OCI-LY1 (cell line): ENCODE data around the gene SPOUT1.

Source experiments
- H2AFZ ChIP-seq: fragments of 200-600 bp; sonication (generic), shearing (Covaris generic); 2 replicates; pipeline ENCODE4 v1.6.0; 2014; ENCODE audit warnings: antibody characterized with exemption, mild to moderate bottlenecking, low read length
- H3F3A ChIP-seq: fragments of 200-600 bp; sonication (generic), shearing (Covaris generic); 2 replicates; pipeline ENCODE4 v1.6.0; 2014; ENCODE audit warnings: mild to moderate bottlenecking, antibody characterized with exemption, low read length, moderate library complexity; ENCODE audit not compliant: insufficient read depth
- H3K27ac ChIP-seq: fragments of 200-600 bp; sonication (generic); 2 replicates; pipeline ENCODE4 v1.5.1; 2014; ENCODE audit warnings: low read length, mixed run types, mild to moderate bottlenecking, low read depth; ENCODE audit not compliant: poor library complexity, severe bottlenecking
- H3K27me3 ChIP-seq: fragments of 200-600 bp; sonication (generic); 2 replicates; pipeline ENCODE4 v1.6.0; 2014; ENCODE audit warnings: antibody characterized with exemption, mild to moderate bottlenecking, low read length, moderate library complexity; ENCODE audit not compliant: insufficient read depth
- H3K36me3 ChIP-seq: fragments of 200-600 bp; sonication (generic); 2 replicates; pipeline ENCODE4 v1.6.1; 2014; ENCODE audit warnings: mild to moderate bottlenecking, antibody characterized with exemption, low read length, moderate library complexity, mixed read lengths; ENCODE audit not compliant: insufficient read depth
- H3K4me1 ChIP-seq: fragments of 200-600 bp; sonication (generic); 2 replicates; pipeline ENCODE4 v1.5.1; 2014; ENCODE audit warnings: mild to moderate bottlenecking, low read length, moderate library complexity; ENCODE audit not compliant: insufficient read depth, severe bottlenecking
- H3K4me2 ChIP-seq: fragments of 200-600 bp; sonication (generic), shearing (Covaris generic); 2 replicates; pipeline ENCODE4 v1.6.1; 2014; ENCODE audit warnings: low read length
- H3K4me3 ChIP-seq: fragments of 200-600 bp; sonication (generic); 2 replicates; pipeline ENCODE4 v1.5.1; 2014; ENCODE audit warnings: low read length, low read depth, mild to moderate bottlenecking, mixed read lengths; ENCODE audit not compliant: poor library complexity, severe bottlenecking
- H3K79me2 ChIP-seq: fragments of 200-600 bp; shearing (Covaris generic); 2 replicates; pipeline ENCODE4 v1.6.1; 2016; ENCODE audit warnings: mixed run types, low read length, mixed read lengths; ENCODE audit not compliant: insufficient read depth
- H3K9ac ChIP-seq: fragments of 200-600 bp; sonication (generic), shearing (Covaris generic); 2 replicates; pipeline ENCODE4 v1.6.1; 2014; ENCODE audit warnings: mild to moderate bottlenecking, low read length, mixed read lengths
- H3K9me2 ChIP-seq: fragments of 200-600 bp; sonication (generic), shearing (Covaris generic); 2 replicates; pipeline ENCODE4 v1.6.1; 2014; ENCODE audit warnings: low read depth, mild to moderate bottlenecking, low read length, mixed read lengths
- H3K9me3 ChIP-seq: fragments of 200-600 bp; shearing (Covaris generic); 2 replicates; pipeline ENCODE4 v1.6.1; 2014; ENCODE audit warnings: low read length, mixed read lengths
- H4K20me1 ChIP-seq: fragments of 200-600 bp; sonication (generic), shearing (Covaris generic); 2 replicates; pipeline ENCODE4 v1.6.0; 2016; ENCODE audit warnings: mild to moderate bottlenecking, low read length; ENCODE audit not compliant: insufficient read depth
- CTCF ChIP-seq: fragments of 200-600 bp; sonication (generic), shearing (Covaris generic); IDR thresholded peaks from 2 replicates; pipeline ENCODE4 v1.5.1; 2017; ENCODE audit warnings: mild to moderate bottlenecking, antibody characterized with exemption, low read length, moderate library complexity, mixed read lengths
- EZH2 ChIP-seq: fragments of 200-600 bp; sonication (generic), shearing (Covaris generic); IDR thresholded peaks from 2 replicates; pipeline ENCODE4 v1.8.0; 2017; ENCODE audit warnings: borderline replicate concordance, mixed run types, mild to moderate bottlenecking, antibody characterized with exemption, low read length, moderate library complexity, mixed read lengths

The SPOUT1 gene

DNA sequence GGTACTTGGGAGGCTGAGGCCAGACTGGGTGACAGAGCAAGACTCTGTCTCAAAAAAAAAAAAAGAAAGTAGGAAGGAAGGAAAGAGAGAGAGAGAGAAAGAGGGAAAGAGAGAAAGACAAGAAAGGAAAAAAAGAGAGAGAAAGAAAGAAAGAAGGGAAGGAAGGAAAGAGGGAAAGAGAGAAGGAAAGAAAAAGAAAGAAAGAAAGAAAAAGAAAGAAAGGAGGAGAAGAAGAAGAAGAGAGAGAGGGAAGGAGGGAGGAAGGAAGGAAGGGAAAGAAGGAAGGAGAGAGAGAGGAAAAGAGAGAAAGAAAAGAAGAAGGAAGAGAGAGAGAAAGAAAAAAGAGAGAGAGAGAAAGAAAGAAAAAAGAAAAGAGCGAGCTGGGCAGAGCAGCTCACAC, 54.8 kb downstream of the SPOUT1 start:
- H3K9ac ChIP-seq: no peak overlapping the region
- H3K4me1 ChIP-seq: peaks cover 21% of the 10 kb centered on the region

DNA sequence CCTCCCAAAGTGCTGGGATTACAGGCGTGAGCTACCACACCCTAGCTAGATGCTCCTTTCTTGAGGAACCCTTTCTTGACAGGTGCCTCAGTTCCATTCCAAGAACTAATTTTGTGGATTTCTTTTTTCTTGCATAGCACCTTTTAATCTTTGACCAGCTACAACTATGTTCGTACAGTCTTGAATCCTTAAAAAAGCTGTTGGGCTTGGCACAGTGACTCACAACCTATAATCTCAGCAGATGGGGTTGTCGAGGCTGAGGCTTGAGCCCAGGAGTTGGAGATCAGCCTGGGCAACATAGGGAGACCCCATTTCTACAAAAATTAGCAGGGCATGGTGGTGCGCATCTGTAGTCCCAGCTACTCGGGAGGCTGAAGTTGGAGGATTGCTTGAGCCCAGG, 56.5 kb downstream of the SPOUT1 start:
- no peaks in the 10 kb centered on the region for H3K79me2 ChIP-seq
- H3K9ac ChIP-seq: no peak overlapping the region
- no peaks in the 10 kb centered on the region for H3K27me3 ChIP-seq
- no peaks in the 10 kb centered on the region for H4K20me1 ChIP-seq
- no peaks in the 10 kb centered on the region for H3K9me2 ChIP-seq
- H2AFZ ChIP-seq: no peak overlapping the region
- no peak overlapping the region for H3K4me2 ChIP-seq
- no peak overlapping the region for H3K27ac ChIP-seq
- TF ChIP-seq CTCF (no peak), EZH2 (no peak)
- no peak overlapping the region for H3K4me3 ChIP-seq
- peaks cover 3% of the 10 kb centered on the region; the same call in 1 of the 2 replicates for H3K9me3 ChIP-seq
- peaks cover 21% of the 10 kb centered on the region for H3K4me1 ChIP-seq
- no peaks in the 10 kb centered on the region for H3K36me3 ChIP-seq
- H3F3A ChIP-seq: no peaks in the 10 kb centered on the region

More for the DNA sequence above, 54.8 kb downstream of the SPOUT1 start:
- Histone ChIP-seq H3K79me2 (no peaks in the 10 kb centered on the region), H4K20me1 (no peaks in the 10 kb centered on the region), H3K27ac (no peak overlapping the region), H2AFZ (no peak overlapping the region), H3K4me3 (no peak overlapping the region), H3K4me2 (no peak overlapping the region), H3F3A (no peaks in the 10 kb centered on the region), H3K27me3 (no peaks in the 10 kb centered on the region), H3K36me3 (no peaks in the 10 kb centered on the region), H3K9me3 (peaks cover 3% of the 10 kb centered on the region; the same call in 1 of the 2 replicates), H3K9me2 (no peaks in the 10 kb centered on the region)
- no peak for TF ChIP-seq EZH2
- no peak for TF ChIP-seq CTCF

GRCh38 chr9:128771745-128772519, 57.7 kb downstream of the SPOUT1 start, which contains the start of gene ZER1:
ZER1 (minus strand) TSS chr9:128771927; CDS start chr9:128755565, 16,362 bp downstream.
- H3K9me2 ChIP-seq: no peaks in the 10 kb centered on the region
- H3K27ac ChIP-seq: peak within 1 kb of the TSS; percentile 80
- H3K36me3 ChIP-seq: no peaks in the 10 kb centered on the region
- no peak for TF ChIP-seq CTCF
- no peak for TF ChIP-seq EZH2
- no peaks in the 10 kb centered on the region for H3K27me3 ChIP-seq
- peak within 1 kb of the TSS; percentile 87 for H3K9ac ChIP-seq
- no peaks in the 10 kb centered on the region for H4K20me1 ChIP-seq
- no peaks in the 10 kb centered on the region for H3K79me2 ChIP-seq
- no peaks in the 10 kb centered on the region for H3F3A ChIP-seq
- peaks cover 21% of the 10 kb centered on the region for H3K4me1 ChIP-seq
- peak within 1 kb of the TSS; percentile 90 for H3K4me3 ChIP-seq
- peaks cover 3% of the 10 kb centered on the region; the same call in 1 of the 2 replicates for H3K9me3 ChIP-seq
- peak within 1 kb of the TSS; percentile 87; the same call in 1 of the 2 replicates for H2AFZ ChIP-seq
- peak within 1 kb of the TSS; percentile 99 for H3K4me2 ChIP-seq
